ENCODE data around the gene EVPL. TPM values are rescaled to one million over a fixed set of nuclear protein-coding genes. Genes with fewer than 3 reads are reported as not detected.

Gene EVPL
- total and polyA plus RNA-seq, 2 experiments from 2014 or later = 0.47 to 1.3 TPM

- H3K79me2 ChIP-seq (replicated peaks; ENCODE audit: insufficient read depth) = no peaks in the 10 kb centered on the region
- TF ChIP-seq ZNF462 (CRISPR knock-in tag; IDR thresholded peaks at IDR 0.05) (no peak), POLR2AphosphoS5 (IDR thresholded peaks at IDR 0.05; ENCODE audit: low read depth) (no peak), ZNF331 (CRISPR knock-in tag; IDR thresholded peaks at IDR 0.05; ENCODE audit: low read depth) (no peak), JUNB (IDR thresholded peaks at IDR 0.05; ENCODE audit: unreplicated experiment) (no peak), ETS1 (IDR thresholded peaks at IDR 0.05) (no peak), ZNF114 (CRISPR knock-in tag; IDR thresholded peaks at IDR 0.05) (no peak), STAT1 (IDR thresholded peaks at IDR 0.05; ENCODE audit: unreplicated experiment) (no peak), NANOG (IDR thresholded peaks at IDR 0.05; ENCODE audit: borderline replicate concordance) (no peak), CTCF (conservative IDR thresholded peaks at IDR 0.05; ENCODE audit: low read depth in 2 of 2) (no peak)
- H3K27ac ChIP-seq (ENCODE audit: low read depth) = no peak overlapping the region
- no peaks in the 10 kb centered on the region for H3K36me3 ChIP-seq (ENCODE audit: insufficient read depth)
- Mint-ChIP-seq H3K4me1 (peaks cover 3% of the 10 kb centered on the region; the same call in 2 of the 3 replicates), H3K27ac (no peak overlapping the region), H3K4me3 (no peak overlapping the region), H3K36me3 (ENCODE audit: low read depth) (no peaks in the 10 kb centered on the region), H3K27me3 (ENCODE audit: insufficient read depth, low read depth, poor library complexity) (peaks cover 7% of the 10 kb centered on the region), H3K9me3 (no peaks in the 10 kb centered on the region)
- ATAC-seq = no peak
- no peak overlapping the region for H3K4me3 ChIP-seq
- DNase-seq (ENCODE audit: low spot score) = no peak
- no peak overlapping the region; the same call in 1 of the 2 replicates for H2AFZ ChIP-seq
- no peaks in the 10 kb centered on the region for H3K9me2 ChIP-seq (ENCODE audit: insufficient read depth)
- H3K4me1 ChIP-seq (ENCODE audit: insufficient read depth) = no peaks in the 10 kb centered on the region
- H3F3A ChIP-seq (replicated peaks; ENCODE audit: low read depth) = 0 out of 2 replicates have a peak, but pooled peaks cover 6% of the 10 kb centered on the region
- H3K4me2 ChIP-seq = no peak overlapping the region
- H3K27me3 ChIP-seq (ENCODE audit: insufficient read depth) = no peaks in the 10 kb centered on the region
- H4K20me1 ChIP-seq (replicated peaks; ENCODE audit: insufficient read depth) = no peaks in the 10 kb centered on the region
These were observed 8.3 kb downstream of the EVPL start for GRCh38 chr17:76018801-76019200.

Data from GM23338 (cell line).